ENCODE measurements around the gene DTX4.

Gene DTX4

GRCh38 chr11:59182457-59183151, 10.7 kb downstream of the DTX4 start:
- Histone ChIP-seq H3K4me3 (ENCODE audit: low read depth, low read length) (no peak overlapping the region), H3K4me1 (no peaks in the 10 kb centered on the region), H3K36me3 (no peaks in the 10 kb centered on the region), H3K9me3 (no peaks in the 10 kb centered on the region), H3K27me3 (no peaks in the 10 kb centered on the region)
- TF ChIP-seq CTCF (IDR thresholded peaks at IDR 0.05; ENCODE audit: low read depth, low read length), result no peak
- DNase-seq, result no peak

GRCh38 chr11:59183771-59184170, 11.8 kb downstream of the DTX4 start:
- no peak for TF ChIP-seq CTCF (IDR thresholded peaks at IDR 0.05; ENCODE audit: low read depth, low read length)
- Histone ChIP-seq H3K4me3 (ENCODE audit: low read depth, low read length) (no peak overlapping the region), H3K4me1 (no peaks in the 10 kb centered on the region), H3K36me3 (no peaks in the 10 kb centered on the region), H3K9me3 (no peaks in the 10 kb centered on the region), H3K27me3 (no peaks in the 10 kb centered on the region)
- no peak for DNase-seq

GRCh38 chr11:59184691-59185339, 12.9 kb downstream of the DTX4 start:
- no peaks in the 10 kb centered on the region for H3K36me3 ChIP-seq
- no peak for TF ChIP-seq CTCF (IDR thresholded peaks at IDR 0.05; ENCODE audit: low read depth, low read length)
- H3K4me1 ChIP-seq, result no peaks in the 10 kb centered on the region

GRCh38 chr11:59185386-59185945, 13.5 kb downstream of the DTX4 start:
- H3K9me3 ChIP-seq, result no peaks in the 10 kb centered on the region
- no peaks in the 10 kb centered on the region for H3K27me3 ChIP-seq
- no peaks in the 10 kb centered on the region for H3K36me3 ChIP-seq
- H3K4me3 ChIP-seq (ENCODE audit: low read depth, low read length), result no peak overlapping the region
- DNase-seq, result no peak
- no peak for TF ChIP-seq CTCF (IDR thresholded peaks at IDR 0.05; ENCODE audit: low read depth, low read length)
- no peaks in the 10 kb centered on the region for H3K4me1 ChIP-seq

More at GRCh38 chr11:59184691-59185339, 12.9 kb downstream of the DTX4 start:
- Histone ChIP-seq H3K27me3 (no peaks in the 10 kb centered on the region), H3K4me3 (ENCODE audit: low read depth, low read length) (no peak overlapping the region), H3K9me3 (no peaks in the 10 kb centered on the region)
- no peak for DNase-seq

- H3K4me3 ChIP-seq (ENCODE audit: low read depth, low read length), result no peak overlapping the region
- no peaks in the 10 kb centered on the region for H3K36me3 ChIP-seq
- TF ChIP-seq CTCF (IDR thresholded peaks at IDR 0.05; ENCODE audit: low read depth, low read length), result peak; percentile 53
- no peaks in the 10 kb centered on the region for H3K9me3 ChIP-seq
- H3K4me1 ChIP-seq, result no peaks in the 10 kb centered on the region
- DNase-seq, result no peak
- no peaks in the 10 kb centered on the region for H3K27me3 ChIP-seq
Observed at GRCh38 chr11:59186130-59186594, 14.2 kb downstream of the DTX4 start.

GRCh38 chr11:59187035-59187434, 15.1 kb downstream of the DTX4 start:
- no peak for TF ChIP-seq CTCF (IDR thresholded peaks at IDR 0.05; ENCODE audit: low read depth, low read length)
- no peak overlapping the region for H3K4me3 ChIP-seq (ENCODE audit: low read depth, low read length)
- no peaks in the 10 kb centered on the region for H3K36me3 ChIP-seq
- no peaks in the 10 kb centered on the region for H3K4me1 ChIP-seq
- DNase-seq, result no peak
- no peaks in the 10 kb centered on the region for H3K9me3 ChIP-seq
- no peaks in the 10 kb centered on the region for H3K27me3 ChIP-seq
